ENCODE data around the gene OPCML. TPM values are rescaled to one million over a fixed set of nuclear protein-coding genes. Genes with fewer than 3 reads are reported as not detected.
A peak's percentile ranks its signal among the peaks of the same experiment; 100 is the strongest.

The OPCML gene
- polyA plus RNA-seq, 3 donors = not detected

GRCh38 chr11:132770829-132771530 is 761.3 kb downstream of the OPCML start:
- Histone ChIP-seq H3K9ac (ENCODE audit: insufficient read depth, low read length, poor library complexity, severe bottlenecking) (no peak overlapping the region), H3K36me3 (replicated peaks in 1 of 2; ENCODE audit: control insufficient read depth in 1 of 2, insufficient read depth in 2 of 2, low read length in 2 of 2) (no peaks in the 10 kb centered on the region), H3K4me1 (ENCODE audit: control insufficient read depth in 1 of 2, insufficient read depth in 2 of 2, low read length in 2 of 2) (no peaks in the 10 kb centered on the region), H3K4me2 (replicated peaks; ENCODE audit: extremely low read depth, low read length, poor library complexity, severe bottlenecking) (no peak overlapping the region), H3K79me2 (ENCODE audit: insufficient read depth, low read length) (no peaks in the 10 kb centered on the region), H2AFZ (ENCODE audit: insufficient read depth, low read depth, low read length, poor library complexity, severe bottlenecking) (no peak overlapping the region), H3K27me3 (ENCODE audit: control insufficient read depth in 2 of 2, insufficient read depth in 2 of 2, low read length in 2 of 2) (no peaks in the 10 kb centered on the region), H3K27ac (ENCODE audit: low read depth in 1 of 2, low read length in 2 of 2) (no peak overlapping the region), H3K9me3 (replicated peaks in 1 of 2; ENCODE audit: control insufficient read depth in 1 of 2, insufficient read depth in 1 of 2, low read length in 2 of 2) (peaks cover 3% of the 10 kb centered on the region in 2 donors), H3K4me3 (replicated peaks in 1 of 3; ENCODE audit: low read depth in 2 of 3, low read length in 3 of 3) (no peak overlapping the region), H4K20me1 (ENCODE audit: insufficient read depth, low read length) (no peaks in the 10 kb centered on the region)
- Mint-ChIP-seq H3K4me3 (no peak overlapping the region), H3K9me3 (peaks cover 0 to 5% (median 3%) of the 10 kb centered on the region in 7 donors), H3K36me3 (no peaks in the 10 kb centered on the region), H3K27ac (peak overlapping the region in 1 of 7 donors; percentile 57), H3K4me1 (no peaks in the 10 kb centered on the region), H3K27me3 (ENCODE audit: low read depth in 3 of 3) (peaks cover 0 to 2% (median 0%) of the 10 kb centered on the region in 3 donors)
- 40% methylated on average over 4 of the region's 7 CpGs for WGBS (ENCODE audit: insufficient coverage)
- intact Hi-C loops (cut with micrococcal nuclease) = no loop called here
- DNase-seq = no peak
- TF ChIP-seq, protein P1, sequence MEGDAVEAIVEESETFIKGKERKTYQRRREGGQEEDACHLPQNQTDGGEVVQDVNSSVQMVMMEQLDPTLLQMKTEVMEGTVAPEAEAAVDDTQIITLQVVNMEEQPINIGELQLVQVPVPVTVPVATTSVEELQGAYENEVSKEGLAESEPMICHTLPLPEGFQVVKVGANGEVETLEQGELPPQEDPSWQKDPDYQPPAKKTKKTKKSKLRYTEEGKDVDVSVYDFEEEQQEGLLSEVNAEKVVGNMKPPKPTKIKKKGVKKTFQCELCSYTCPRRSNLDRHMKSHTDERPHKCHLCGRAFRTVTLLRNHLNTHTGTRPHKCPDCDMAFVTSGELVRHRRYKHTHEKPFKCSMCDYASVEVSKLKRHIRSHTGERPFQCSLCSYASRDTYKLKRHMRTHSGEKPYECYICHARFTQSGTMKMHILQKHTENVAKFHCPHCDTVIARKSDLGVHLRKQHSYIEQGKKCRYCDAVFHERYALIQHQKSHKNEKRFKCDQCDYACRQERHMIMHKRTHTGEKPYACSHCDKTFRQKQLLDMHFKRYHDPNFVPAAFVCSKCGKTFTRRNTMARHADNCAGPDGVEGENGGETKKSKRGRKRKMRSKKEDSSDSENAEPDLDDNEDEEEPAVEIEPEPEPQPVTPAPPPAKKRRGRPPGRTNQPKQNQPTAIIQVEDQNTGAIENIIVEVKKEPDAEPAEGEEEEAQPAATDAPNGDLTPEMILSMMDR (IDR thresholded peaks at IDR 0.05) = no peak

GRCh38 chr11:132763503-132763902 is 768.8 kb downstream of the OPCML start:
- 90% methylated on average over 3 of the region's 5 CpGs for WGBS (ENCODE audit: insufficient coverage)
- H3K27me3 Mint-ChIP-seq (ENCODE audit: low read depth in 3 of 3) = peaks cover 0 to under 1% (median 0%) of the 10 kb centered on the region in 3 donors

More at GRCh38 chr11:132763503-132763902, 768.8 kb downstream of the OPCML start:
- Histone ChIP-seq H3K27ac (ENCODE audit: low read depth in 1 of 2, low read length in 2 of 2) (no peak overlapping the region), H3K4me2 (replicated peaks; ENCODE audit: extremely low read depth, low read length, poor library complexity, severe bottlenecking) (no peak overlapping the region), H3K4me3 (replicated peaks in 1 of 3; ENCODE audit: low read depth in 2 of 3, low read length in 3 of 3) (no peak overlapping the region), H3K4me1 (ENCODE audit: control insufficient read depth in 1 of 2, insufficient read depth in 2 of 2, low read length in 2 of 2) (no peaks in the 10 kb centered on the region), H2AFZ (ENCODE audit: insufficient read depth, low read depth, low read length, poor library complexity, severe bottlenecking) (no peak overlapping the region), H3K27me3 (ENCODE audit: control insufficient read depth in 2 of 2, insufficient read depth in 2 of 2, low read length in 2 of 2) (no peaks in the 10 kb centered on the region), H3K9ac (ENCODE audit: insufficient read depth, low read length, poor library complexity, severe bottlenecking) (no peak overlapping the region), H3K36me3 (replicated peaks in 1 of 2; ENCODE audit: control insufficient read depth in 1 of 2, insufficient read depth in 2 of 2, low read length in 2 of 2) (no peaks in the 10 kb centered on the region), H3K79me2 (ENCODE audit: insufficient read depth, low read length) (no peaks in the 10 kb centered on the region), H3K9me3 (replicated peaks in 1 of 2; ENCODE audit: control insufficient read depth in 1 of 2, insufficient read depth in 1 of 2, low read length in 2 of 2) (peaks cover 21 to 24% of the 10 kb centered on the region in 2 donors), H4K20me1 (ENCODE audit: insufficient read depth, low read length) (no peaks in the 10 kb centered on the region)
- TF ChIP-seq, protein P1 (IDR thresholded peaks at IDR 0.05) = no peak
- DNase-seq = no peak
- Mint-ChIP-seq H3K9me3 (peaks cover 7 to 27% (median 10%) of the 10 kb centered on the region in 7 donors), H3K36me3 (no peaks in the 10 kb centered on the region), H3K4me1 (no peaks in the 10 kb centered on the region), H3K27ac (no peak overlapping the region), H3K4me3 (no peak overlapping the region)
- intact Hi-C loops (cut with micrococcal nuclease) = no loop called here
